Neuronal stem cell (in vitro differentiated cells): Measurements from ENCODE around the gene TXNL4A.

Experiments
- DNase-seq: peaks from one replicate; pipeline ENCODE4 v3.0.0-alpha.2; 2013; ENCODE audit warnings: low spot score
- H2AFZ ChIP-seq: one replicate; pipeline ENCODE4 v1.6.1; 2013; ENCODE audit warnings: mild to moderate bottlenecking, low read length, inconsistent platforms
- H2AK5ac ChIP-seq: 2 replicates; pipeline ENCODE4 v1.6.1; 2013; ENCODE audit warnings: low read depth, mild to moderate bottlenecking, inconsistent platforms, low read length, moderate library complexity, mixed read lengths
- H2BK120ac ChIP-seq: 2 replicates; pipeline ENCODE4 v1.6.1; 2013; ENCODE audit warnings: low read depth, mild to moderate bottlenecking, inconsistent platforms, low read length, moderate library complexity, mixed read lengths
- H2BK12ac ChIP-seq: one replicate; pipeline ENCODE4 v1.6.1; 2013; ENCODE audit warnings: low read length, inconsistent platforms
- H2BK15ac ChIP-seq: 2 replicates; pipeline ENCODE4 v1.6.1; 2013; ENCODE audit warnings: mild to moderate bottlenecking, low read length, inconsistent platforms, mixed read lengths
- H2BK5ac ChIP-seq: one replicate; pipeline ENCODE4 v1.6.1; 2013; ENCODE audit warnings: inconsistent platforms, mild to moderate bottlenecking, low read length, moderate library complexity
- H3K14ac ChIP-seq: one replicate; pipeline ENCODE4 v1.6.1; 2013; ENCODE audit warnings: low read length, inconsistent platforms
- H3K18ac ChIP-seq: 2 replicates; pipeline ENCODE4 v1.6.1; 2013; ENCODE audit warnings: low read length, inconsistent platforms
- H3K23ac ChIP-seq: 2 replicates; pipeline ENCODE4 v1.6.1; 2013; ENCODE audit warnings: low read depth, mild to moderate bottlenecking, mixed read lengths, low read length, inconsistent platforms; ENCODE audit not compliant: poor library complexity
- H3K27ac ChIP-seq: replicated peaks from 3 replicates; pipeline ENCODE4 v1.5.1; 2013; ENCODE audit warnings: low read length, inconsistent platforms
- H3K27me3 ChIP-seq, 3 experiments: 2 replicates each; pipeline ENCODE4 v1.6.1; 2013; ENCODE audit warnings: low read length in 3 of 3, mild to moderate bottlenecking in 2 of 3, inconsistent platforms in 1 of 3, low read depth in 1 of 3, mixed read lengths in 1 of 3, moderate library complexity in 1 of 3; ENCODE audit not compliant: control insufficient read depth in 3 of 3, insufficient read depth in 3 of 3
- H3K36me3 ChIP-seq, 2 donors: replicated peaks in 1 of 2; 2 replicates each; pipeline ENCODE4 v1.6.1; 2013; ENCODE audit warnings: low read length in 2 of 2; ENCODE audit not compliant: control insufficient read depth in 2 of 2, insufficient read depth in 2 of 2
- H3K4ac ChIP-seq: 2 replicates; pipeline ENCODE4 v1.6.1; 2013; ENCODE audit warnings: inconsistent platforms, mild to moderate bottlenecking, low read length, moderate library complexity
- H3K4me1 ChIP-seq, 2 donors: 1 replicate in 1 of 2; 2 replicates in 1 of 2; pipeline ENCODE4 v1.6.1; 2013; ENCODE audit warnings: low read length in 2 of 2, low read depth in 1 of 2; ENCODE audit not compliant: control insufficient read depth in 2 of 2, insufficient read depth in 1 of 2
- H3K4me2 ChIP-seq: one replicate; pipeline ENCODE4 v1.6.1; 2013; ENCODE audit warnings: mild to moderate bottlenecking, low read length, inconsistent platforms; ENCODE audit not compliant: insufficient read depth, poor library complexity, severe bottlenecking
- H3K4me3 ChIP-seq, 2 donors: 2 replicates each; pipeline ENCODE4 v1.5.1; 2013; ENCODE audit warnings: low read length in 2 of 2, mild to moderate bottlenecking in 2 of 2, inconsistent platforms in 1 of 2, moderate library complexity in 1 of 2
- H3K79me1 ChIP-seq: one replicate; pipeline ENCODE4 v1.6.1; 2013; ENCODE audit warnings: low read depth, mild to moderate bottlenecking, inconsistent platforms, low read length, moderate library complexity
- H3K9ac ChIP-seq: one replicate; pipeline ENCODE4 v1.6.1; 2013; ENCODE audit warnings: mild to moderate bottlenecking, low read depth, low read length, inconsistent platforms; ENCODE audit not compliant: poor library complexity
- H3K9me3 ChIP-seq, 2 donors: replicated peaks in 1 of 2; 2 replicates each; pipeline versions ENCODE3 to v1.6.1; 2013; ENCODE audit warnings: low read length in 2 of 2, mild to moderate bottlenecking in 2 of 2, inconsistent platforms in 1 of 2, low read depth in 1 of 2, mixed read lengths in 1 of 2, moderate library complexity in 1 of 2; ENCODE audit not compliant: control insufficient read depth in 2 of 2, insufficient read depth in 1 of 2
- H4K8ac ChIP-seq: one replicate; pipeline ENCODE4 v1.6.1; 2013; ENCODE audit warnings: low read depth, mild to moderate bottlenecking, inconsistent platforms, low read length, moderate library complexity
- H4K91ac ChIP-seq: one replicate; pipeline ENCODE4 v1.6.1; 2013; ENCODE audit warnings: low read length, low read depth, mild to moderate bottlenecking, inconsistent platforms; ENCODE audit not compliant: poor library complexity
- WGBS, 2 donors: extraction: QIAGEN DNeasy Blood & Tissue Kit; methylation state at CpG; one replicate each; pipeline ENCODE4 v1.1.7; 2013; ENCODE audit warnings: missing lambda C conversion rate in 2 of 2, mixed read lengths in 1 of 2; ENCODE audit not compliant: insufficient read length in 2 of 2, insufficient replicate concordance in 1 of 2; ENCODE audit errors: extremely low coverage in 2 of 2; 5-methylcytosine and 5-hydroxymethylcytosine counted together

The TXNL4A gene

DNA sequence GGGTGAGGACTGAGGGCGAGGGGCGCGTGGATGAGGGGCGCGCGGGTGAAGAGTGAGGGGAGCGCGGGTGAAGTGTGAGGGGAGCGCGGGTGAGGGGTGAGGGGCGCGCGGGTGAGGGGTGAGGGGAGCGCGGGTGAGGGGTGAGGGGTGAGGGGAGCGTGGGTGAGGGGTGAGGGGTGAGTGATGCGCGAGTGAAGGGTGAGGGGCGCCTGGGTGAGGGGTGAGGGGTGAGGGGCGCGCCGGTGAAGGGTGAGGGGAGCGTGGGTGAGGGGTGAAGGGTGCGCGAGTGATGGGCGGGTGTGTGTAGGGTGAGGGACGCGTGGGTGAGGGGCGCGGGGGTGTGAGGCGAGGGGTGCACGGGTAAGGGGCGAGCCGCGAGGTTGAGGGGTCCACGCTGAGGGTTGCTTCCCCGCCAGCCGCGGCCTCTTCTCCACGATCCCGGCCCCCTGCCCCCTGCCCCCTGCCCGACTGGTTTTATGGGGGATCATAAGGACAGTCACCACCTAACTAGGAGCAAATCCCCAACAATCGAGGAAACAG lies 35.8 kb downstream of the TXNL4A start:
- peak overlapping the region; percentile 85 for H3K23ac ChIP-seq
- H2AFZ ChIP-seq, result peak overlapping the region; percentile 100
- H2BK120ac ChIP-seq, result peak overlapping the region; percentile 72
- peaks cover 2% of the 10 kb centered on the region for H3K79me1 ChIP-seq
- peak overlapping the region; percentile 86 for H3K4me2 ChIP-seq
- no peak overlapping the region for H4K91ac ChIP-seq
- H3K14ac ChIP-seq, result peak overlapping the region; percentile 94
- H2BK15ac ChIP-seq, result peak overlapping the region; percentile 91
- DNase-seq, result no peak
- peak overlapping the region; percentile 28 for H2AK5ac ChIP-seq
- peak overlapping the region; percentile 93 for H3K9ac ChIP-seq
- no CpG with 5 or more reads among the region's 43 CpGs for WGBS, 2 donors
- peaks cover 2 to 24% of the 10 kb centered on the region in 2 donors for H3K36me3 ChIP-seq
- no peak overlapping the region for H2BK12ac ChIP-seq
- no peak overlapping the region for H4K8ac ChIP-seq
- H3K4me1 ChIP-seq, result peaks cover 2 to 14% of the 10 kb centered on the region in 2 donors
- no peak overlapping the region for H3K27ac ChIP-seq
- no peak overlapping the region for H3K4ac ChIP-seq
- H2BK5ac ChIP-seq, result no peak overlapping the region
- peak overlapping the region; percentile 66 to 81 for H3K4me3 ChIP-seq
- peak overlapping the region; percentile 93 for H3K18ac ChIP-seq
- no peaks in the 10 kb centered on the region for H3K9me3 ChIP-seq
- H3K27me3 ChIP-seq, result peaks cover 0 to 27% (median 7%) of the 10 kb centered on the region in 3 experiments

DNA sequence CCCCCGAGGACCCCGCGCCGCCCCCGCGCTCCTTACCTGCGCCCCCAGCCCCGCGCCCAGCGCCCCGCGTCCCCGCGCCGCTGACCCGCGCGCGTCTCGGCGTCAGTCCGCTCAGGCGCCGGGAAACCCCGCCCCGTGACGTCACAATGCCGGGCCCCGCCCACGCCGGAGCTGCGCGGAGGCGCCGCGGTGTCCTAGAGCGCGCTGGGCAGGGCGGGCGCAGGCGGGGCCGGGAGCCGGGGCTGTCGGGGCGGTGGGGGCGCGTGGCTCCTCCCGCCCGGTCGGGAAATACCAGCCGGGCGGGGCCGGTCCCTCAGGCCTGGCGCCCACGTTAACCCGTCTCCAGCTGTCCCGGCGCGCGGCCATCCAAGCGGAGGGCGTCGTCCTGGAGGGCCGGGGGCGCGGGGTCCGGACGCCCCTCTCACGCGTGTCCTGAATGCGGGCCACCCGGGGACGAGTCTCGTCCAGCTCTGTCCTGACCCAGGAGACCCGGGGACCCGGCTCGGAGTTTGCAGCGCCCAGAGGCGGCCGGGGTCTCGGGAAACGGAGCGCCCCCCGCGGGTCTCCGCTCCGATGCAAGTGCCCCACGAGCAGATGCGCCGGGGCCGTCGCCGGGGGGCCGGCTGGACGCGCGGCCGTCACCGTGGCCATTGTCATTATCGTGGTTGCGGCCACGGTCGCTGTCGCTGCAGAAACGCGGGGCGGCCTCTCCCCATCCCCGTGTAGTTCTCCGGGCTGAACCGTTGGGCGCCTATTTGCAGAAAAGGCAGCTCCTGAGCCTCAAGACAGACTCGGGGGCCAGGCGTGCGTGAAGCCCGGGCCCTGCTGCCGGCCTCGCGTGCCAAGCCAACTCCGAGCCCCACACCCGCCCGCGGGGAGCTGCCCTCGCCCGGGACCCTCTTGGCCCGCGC lies 36.6 kb downstream of the TXNL4A start, which contains the start of gene SLC66A2:
Gene SLC66A2, minus strand, starts transcription at position 109 of the 911 bp plus-strand sequence. CDS start 727 bp downstream, outside the sequence.
- Histone ChIP-seq H3K27me3 (peaks cover 0 to 27% (median 7%) of the 10 kb centered on the region in 3 experiments), H2AFZ (peak within 1 kb of the TSS; percentile 100), H4K8ac (no peak within 1 kb of the TSS), H2AK5ac (peak within 1 kb of the TSS; percentile 28), H3K4ac (no peak within 1 kb of the TSS), H3K9ac (peak within 1 kb of the TSS; percentile 93), H3K4me3 (peak within 1 kb of the TSS; percentile 66 to 92), H3K79me1 (peaks cover 2% of the 10 kb centered on the region), H3K4me1 (peaks cover 2 to 14% of the 10 kb centered on the region in 2 donors), H2BK15ac (peak within 1 kb of the TSS; percentile 91), H3K9me3 (no peaks in the 10 kb centered on the region), H3K4me2 (peak within 1 kb of the TSS; percentile 86), H3K36me3 (peaks cover 2 to 30% of the 10 kb centered on the region in 2 donors), H3K23ac (peak within 1 kb of the TSS; percentile 85), H2BK5ac (peak within 1 kb of the TSS; percentile 53), H2BK120ac (peak within 1 kb of the TSS; percentile 72), H3K14ac (peak within 1 kb of the TSS; percentile 67), H4K91ac (no peak within 1 kb of the TSS), H3K27ac (no peak within 1 kb of the TSS), H2BK12ac (peak within 1 kb of the TSS; percentile 8), H3K18ac (peak within 1 kb of the TSS; percentile 96)
- DNase-seq, result peak; percentile 81
- no CpG with 5 or more reads among the region's 126 CpGs for WGBS, 2 donors

DNA sequence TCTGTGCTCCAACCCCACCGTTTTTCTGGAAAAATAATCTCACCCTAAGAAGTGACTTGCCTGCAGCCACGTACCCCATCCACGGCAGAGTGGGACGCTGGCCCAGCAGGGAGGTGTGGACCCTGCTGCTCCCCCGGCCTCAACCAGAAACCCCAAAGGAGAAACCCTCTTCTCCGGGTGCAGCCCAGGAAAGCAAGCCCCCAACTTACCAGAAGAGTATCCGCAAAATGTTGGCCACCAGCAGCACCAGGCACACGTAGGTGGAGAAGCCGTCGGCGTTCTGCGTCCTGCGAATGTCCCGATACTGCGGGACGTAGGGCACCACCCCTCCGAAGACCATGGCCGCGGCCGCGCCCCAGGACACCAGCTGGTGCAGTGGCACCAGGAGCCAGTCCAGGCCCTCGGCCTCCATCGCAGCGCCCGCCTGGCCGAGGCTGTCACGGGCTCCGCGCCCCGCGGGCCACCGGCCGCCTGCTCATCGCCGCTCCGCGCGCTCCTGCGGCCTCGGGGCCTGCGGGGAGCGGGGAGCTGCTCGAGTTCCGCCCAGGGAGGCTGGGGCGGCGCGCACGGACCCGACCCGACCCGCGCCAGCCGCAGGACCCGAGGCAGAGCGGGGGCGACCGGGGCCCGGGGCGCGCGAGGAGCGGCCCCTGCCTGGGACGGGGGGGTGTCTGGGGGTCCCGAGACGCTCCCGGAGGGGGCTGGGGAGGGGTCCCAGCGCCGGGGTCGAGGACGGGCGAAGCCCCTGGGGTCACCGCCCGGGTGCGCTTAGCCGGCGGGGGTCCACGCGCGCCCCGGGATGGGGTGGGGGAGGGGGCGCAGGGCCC lies 37.6 kb downstream of the TXNL4A start:
- peak overlapping the region; percentile 96 for H3K18ac ChIP-seq

More for the DNA sequence above, 37.6 kb downstream of the TXNL4A start:
- H3K23ac ChIP-seq, result no peak overlapping the region
- H2BK120ac ChIP-seq, result no peak overlapping the region
- no peak overlapping the region for H2BK5ac ChIP-seq
- no peak overlapping the region for H4K91ac ChIP-seq
- no peaks in the 10 kb centered on the region for H3K9me3 ChIP-seq
- DNase-seq, result no peak
- no peak overlapping the region for H3K4ac ChIP-seq
- no peak overlapping the region for H2BK12ac ChIP-seq
- peak overlapping the region; percentile 86 for H3K4me2 ChIP-seq
- H3K36me3 ChIP-seq, result peaks cover 2 to 30% of the 10 kb centered on the region in 2 donors
- H2BK15ac ChIP-seq, result no peak overlapping the region
- no peak overlapping the region for H4K8ac ChIP-seq
- H3K9ac ChIP-seq, result peak overlapping the region; percentile 85
- peaks cover 4 to 14% of the 10 kb centered on the region in 2 donors for H3K4me1 ChIP-seq
- peak overlapping the region; percentile 67 for H3K14ac ChIP-seq
- H3K79me1 ChIP-seq, result peaks cover 2% of the 10 kb centered on the region
- peaks cover 0 to 27% (median 7%) of the 10 kb centered on the region in 3 experiments for H3K27me3 ChIP-seq
- peak overlapping the region; percentile 66 to 92 for H3K4me3 ChIP-seq
- WGBS, 2 donors, result no CpG with 5 or more reads among the region's 81 CpGs
- H2AK5ac ChIP-seq, result peak overlapping the region; percentile 1
- no peak overlapping the region for H3K27ac ChIP-seq
- peak overlapping the region; percentile 100 for H2AFZ ChIP-seq
